ENCODE measurements around the gene RPS6KB2. TPM values are rescaled to one million over a fixed set of nuclear protein-coding genes. Genes with fewer than 3 reads are reported as not detected.

Gene RPS6KB2
- total RNA-seq, 4 donors from 2014 or later, result 53.5 to 108 (median 75.9) TPM

- Histone ChIP-seq H3K27ac (peak overlapping the region in 2 of 4 donors; percentile 74 to 94), H3K4me3 (peak overlapping the region in 1 of 4 donors; percentile 39), H3K27me3 (peaks cover 5% of the 10 kb centered on the region), H3K4me1 (peaks cover 10 to 27% (median 20%) of the 10 kb centered on the region in 4 donors), H3K36me3 (no peaks in the 10 kb centered on the region), H3K9me3 (no peaks in the 10 kb centered on the region)
- TF ChIP-seq CTCF (IDR thresholded peaks at IDR 0.05) (no peak), POLR2A (IDR thresholded peaks at IDR 0.05) (no peak), POLR2AphosphoS5 (IDR thresholded peaks at IDR 0.05) (no peak), EP300 (IDR thresholded peaks at IDR 0.05; ENCODE audit: low read depth) (no peak)
- no peak for DNase-seq
- in situ Hi-C loops (cut with MboI; ENCODE audit: low pct_ligation_motif_present in 1 of 4, low pct_unique_long_range_greater_than_20kb in 1 of 4, low sequenced_read_pairs in 3 of 4), result no loop called here
- intact Hi-C loops (cut with DNase I; ENCODE audit: low total_unique reads), result no loop called here
- 96% methylated on average over 6 of the region's 6 CpGs; no CpG with 5 or more reads in 1 of the 2 donors for WGBS, 2 donors (ENCODE audit: low coverage in 1 of 2)
These were observed 23.1 kb upstream of the RPS6KB2 start for GRCh38 chr11:67405196-67405567.

- H3K4me1 ChIP-seq, result peaks cover 5 to 22% (median 14%) of the 10 kb centered on the region in 4 donors
- WGBS, 2 donors (ENCODE audit: low coverage in 1 of 2), result 60 to 80% methylated on average over 1 to 9 of the region's 9 CpGs
- no peak for TF ChIP-seq CTCF (IDR thresholded peaks at IDR 0.05)
- TF ChIP-seq POLR2AphosphoS5 (IDR thresholded peaks at IDR 0.05), result no peak
- TF ChIP-seq POLR2A (IDR thresholded peaks at IDR 0.05), result no peak
- no peak for TF ChIP-seq EP300 (IDR thresholded peaks at IDR 0.05; ENCODE audit: low read depth)
- intact Hi-C loops (cut with DNase I; ENCODE audit: low total_unique reads) (no loop called here), in situ Hi-C loops (cut with MboI; ENCODE audit: low pct_ligation_motif_present in 1 of 4, low pct_unique_long_range_greater_than_20kb in 1 of 4, low sequenced_read_pairs in 3 of 4) (no loop called here)
- H3K4me3 ChIP-seq, result no peak overlapping the region
- peaks cover 7% of the 10 kb centered on the region for H3K27me3 ChIP-seq
- H3K27ac ChIP-seq, result peak overlapping the region in 2 of 4 donors; percentile 74 to 94
- H3K9me3 ChIP-seq, result no peaks in the 10 kb centered on the region
- DNase-seq, result no peak
- H3K36me3 ChIP-seq, result no peaks in the 10 kb centered on the region
These were observed 22.5 kb upstream of the RPS6KB2 start for GRCh38 chr11:67405688-67406339.

GRCh38 chr11:67406420-67406968, 21.8 kb upstream of the RPS6KB2 start:
- in situ Hi-C loops (cut with MboI; ENCODE audit: low pct_ligation_motif_present in 1 of 4, low pct_unique_long_range_greater_than_20kb in 1 of 4, low sequenced_read_pairs in 3 of 4) (no loop called here), intact Hi-C loops (cut with DNase I; ENCODE audit: low total_unique reads) (no loop called here)
- Histone ChIP-seq H3K4me3 (no peak overlapping the region), H3K27ac (peak overlapping the region in 2 of 4 donors; percentile 2 to 77), H3K36me3 (no peaks in the 10 kb centered on the region), H3K27me3 (peaks cover 14% of the 10 kb centered on the region), H3K4me1 (peaks cover 5 to 21% (median 12%) of the 10 kb centered on the region in 4 donors), H3K9me3 (no peaks in the 10 kb centered on the region)
- 79% methylated on average over 18 of the region's 18 CpGs; no CpG with 5 or more reads in 1 of the 2 donors for WGBS, 2 donors (ENCODE audit: low coverage in 1 of 2)
- no peak for DNase-seq
- TF ChIP-seq POLR2A (IDR thresholded peaks at IDR 0.05) (no peak), CTCF (IDR thresholded peaks at IDR 0.05) (no peak), POLR2AphosphoS5 (IDR thresholded peaks at IDR 0.05) (no peak), EP300 (IDR thresholded peaks at IDR 0.05; ENCODE audit: low read depth) (no peak)

GRCh38 chr11:67406969-67407687, 21.2 kb upstream of the RPS6KB2 start:
- no peak for DNase-seq
- H3K4me3 ChIP-seq, result no peak overlapping the region
- WGBS, 2 donors (ENCODE audit: low coverage in 1 of 2), result 17 to 47% methylated on average over 2 to 12 of the region's 12 CpGs
- H3K36me3 ChIP-seq, result no peaks in the 10 kb centered on the region
- H3K9me3 ChIP-seq, result no peaks in the 10 kb centered on the region
- H3K4me1 ChIP-seq, result peaks cover 4 to 19% (median 10%) of the 10 kb centered on the region in 4 donors
- intact Hi-C loops (cut with DNase I; ENCODE audit: low total_unique reads), result no loop called here
- peaks cover 17% of the 10 kb centered on the region for H3K27me3 ChIP-seq
- TF ChIP-seq POLR2A (IDR thresholded peaks at IDR 0.05), result no peak
- TF ChIP-seq EP300 (IDR thresholded peaks at IDR 0.05; ENCODE audit: low read depth), result no peak
- TF ChIP-seq CTCF (IDR thresholded peaks at IDR 0.05), result no peak
- TF ChIP-seq POLR2AphosphoS5 (IDR thresholded peaks at IDR 0.05), result no peak
- in situ Hi-C loops (cut with MboI; ENCODE audit: low pct_ligation_motif_present in 1 of 4, low pct_unique_long_range_greater_than_20kb in 1 of 4, low sequenced_read_pairs in 3 of 4), result no loop called here
- H3K27ac ChIP-seq, result peak overlapping the region; percentile 2 to 77 (median 68)
